Ishikawa (cell line): ENCODE measurements around the gene GTF2B.

ENCODE experiments used
- CEBPB ChIP-seq: IDR thresholded peaks from 2 replicates; pipeline ENCODE4 v1.6.1; 2012
- CREB1 ChIP-seq: IDR thresholded peaks from 2 replicates; pipeline ENCODE4 v1.6.1; 2012; ENCODE audit warnings: low read depth
- EGR1 ChIP-seq: IDR thresholded peaks from 2 replicates; pipeline ENCODE4 v1.6.1; 2012
- EP300 ChIP-seq: IDR thresholded peaks from 2 replicates; pipeline ENCODE4 v1.6.1; 2012; ENCODE audit warnings: borderline replicate concordance
- FOXM1 ChIP-seq: IDR thresholded peaks from 2 replicates; pipeline ENCODE4 v1.6.1; 2012; ENCODE audit warnings: low read depth, borderline replicate concordance
- NFIC ChIP-seq: IDR thresholded peaks from 2 replicates; pipeline ENCODE4 v1.6.1; 2012
- RAD21 ChIP-seq: IDR thresholded peaks from 2 replicates; pipeline ENCODE4 v1.6.1; 2012; ENCODE audit warnings: low read depth
- TAF1 ChIP-seq: IDR thresholded peaks from 2 replicates; pipeline ENCODE4 v1.6.1; 2012; ENCODE audit warnings: low read depth, mild to moderate bottlenecking
- TCF12 ChIP-seq: IDR thresholded peaks from 2 replicates; pipeline ENCODE4 v1.6.1; 2012; ENCODE audit warnings: low read depth
- TEAD4 ChIP-seq: IDR thresholded peaks from 2 replicates; pipeline ENCODE4 v1.6.1; 2012
- USF1 ChIP-seq: IDR thresholded peaks from 2 replicates; pipeline ENCODE4 v1.6.1; 2012
- YY1 ChIP-seq: IDR thresholded peaks from 2 replicates; pipeline ENCODE4 v1.6.1; 2012; ENCODE audit warnings: low read depth
- ZBTB7A ChIP-seq: IDR thresholded peaks from 2 replicates; pipeline ENCODE4 v1.6.1; 2012; ENCODE audit warnings: low read depth
- TF ChIP-seq, protein P1 (sequence below): IDR thresholded peaks from 2 replicates; pipeline ENCODE4 v1.6.1; 2012; ENCODE audit warnings: low read depth, mild to moderate bottlenecking
- TF ChIP-seq, protein P2 (sequence below): IDR thresholded peaks from 2 replicates; pipeline ENCODE4 v1.6.1; 2012

The GTF2B gene

DNA sequence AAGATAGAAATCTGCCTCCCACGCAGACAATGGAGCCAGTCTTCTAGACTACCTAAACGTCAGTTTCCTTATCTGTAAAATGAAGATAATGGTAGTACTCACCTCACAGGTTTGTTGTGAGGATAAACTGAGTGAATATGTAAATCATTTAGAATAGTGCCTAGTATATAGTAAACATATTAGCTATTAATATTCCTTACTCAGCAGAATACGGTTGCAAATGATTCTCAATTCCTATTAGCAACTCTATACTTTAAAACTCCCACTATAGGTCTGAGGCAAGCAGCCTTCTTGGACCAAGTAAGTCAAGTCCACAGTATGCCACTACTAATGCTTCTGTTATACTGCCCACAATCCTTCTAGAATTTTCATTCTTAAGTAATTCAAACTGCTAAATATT, 5.4 kb downstream of the GTF2B start:
- TF ChIP-seq, protein P1, sequence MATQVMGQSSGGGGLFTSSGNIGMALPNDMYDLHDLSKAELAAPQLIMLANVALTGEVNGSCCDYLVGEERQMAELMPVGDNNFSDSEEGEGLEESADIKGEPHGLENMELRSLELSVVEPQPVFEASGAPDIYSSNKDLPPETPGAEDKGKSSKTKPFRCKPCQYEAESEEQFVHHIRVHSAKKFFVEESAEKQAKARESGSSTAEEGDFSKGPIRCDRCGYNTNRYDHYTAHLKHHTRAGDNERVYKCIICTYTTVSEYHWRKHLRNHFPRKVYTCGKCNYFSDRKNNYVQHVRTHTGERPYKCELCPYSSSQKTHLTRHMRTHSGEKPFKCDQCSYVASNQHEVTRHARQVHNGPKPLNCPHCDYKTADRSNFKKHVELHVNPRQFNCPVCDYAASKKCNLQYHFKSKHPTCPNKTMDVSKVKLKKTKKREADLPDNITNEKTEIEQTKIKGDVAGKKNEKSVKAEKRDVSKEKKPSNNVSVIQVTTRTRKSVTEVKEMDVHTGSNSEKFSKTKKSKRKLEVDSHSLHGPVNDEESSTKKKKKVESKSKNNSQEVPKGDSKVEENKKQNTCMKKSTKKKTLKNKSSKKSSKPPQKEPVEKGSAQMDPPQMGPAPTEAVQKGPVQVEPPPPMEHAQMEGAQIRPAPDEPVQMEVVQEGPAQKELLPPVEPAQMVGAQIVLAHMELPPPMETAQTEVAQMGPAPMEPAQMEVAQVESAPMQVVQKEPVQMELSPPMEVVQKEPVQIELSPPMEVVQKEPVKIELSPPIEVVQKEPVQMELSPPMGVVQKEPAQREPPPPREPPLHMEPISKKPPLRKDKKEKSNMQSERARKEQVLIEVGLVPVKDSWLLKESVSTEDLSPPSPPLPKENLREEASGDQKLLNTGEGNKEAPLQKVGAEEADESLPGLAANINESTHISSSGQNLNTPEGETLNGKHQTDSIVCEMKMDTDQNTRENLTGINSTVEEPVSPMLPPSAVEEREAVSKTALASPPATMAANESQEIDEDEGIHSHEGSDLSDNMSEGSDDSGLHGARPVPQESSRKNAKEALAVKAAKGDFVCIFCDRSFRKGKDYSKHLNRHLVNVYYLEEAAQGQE = no peak
- no peak for TF ChIP-seq CEBPB
- TF ChIP-seq, protein P2, sequence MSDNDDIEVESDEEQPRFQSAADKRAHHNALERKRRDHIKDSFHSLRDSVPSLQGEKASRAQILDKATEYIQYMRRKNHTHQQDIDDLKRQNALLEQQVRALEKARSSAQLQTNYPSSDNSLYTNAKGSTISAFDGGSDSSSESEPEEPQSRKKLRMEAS = no peak
- no peak for TF ChIP-seq EGR1
- no peak for TF ChIP-seq USF1
- TF ChIP-seq TCF12 = no peak
- no peak for TF ChIP-seq RAD21
- TF ChIP-seq TEAD4 = no peak
- no peak for TF ChIP-seq EP300
- TF ChIP-seq YY1 = no peak
- TF ChIP-seq FOXM1 = no peak
- TF ChIP-seq NFIC = no peak
- TF ChIP-seq ZBTB7A = no peak
- no peak for TF ChIP-seq TAF1
- TF ChIP-seq CREB1 = no peak

- no peak for TF ChIP-seq CREB1
- TF ChIP-seq, protein P2 = no peak
- TF ChIP-seq TEAD4 = no peak
- no peak for TF ChIP-seq NFIC
- TF ChIP-seq FOXM1 = no peak
- TF ChIP-seq EGR1 = no peak
- TF ChIP-seq TCF12 = no peak
- TF ChIP-seq, protein P1 = no peak
- TF ChIP-seq TAF1 = no peak
Observed at GRCh38 chr1:88883156-88883555, 8.2 kb downstream of the GTF2B start.

DNA sequence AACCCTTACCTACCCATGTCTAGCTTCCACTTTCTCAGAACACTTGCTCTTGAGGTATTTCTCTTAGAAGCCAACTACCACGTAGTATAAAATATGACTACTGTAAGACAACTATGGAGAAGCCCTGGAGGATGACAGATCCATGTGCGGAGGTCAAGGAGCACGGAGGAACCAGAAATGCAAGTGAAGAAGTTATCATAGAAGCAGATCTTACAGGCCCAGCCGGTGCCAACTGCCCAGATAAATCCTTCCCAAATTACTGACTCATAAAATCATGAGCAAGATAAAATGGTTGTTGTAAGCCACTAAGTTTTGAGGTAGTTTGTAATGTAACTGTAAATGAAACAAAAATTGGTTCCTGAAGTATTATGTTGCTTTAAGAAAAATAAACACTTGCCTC, 12.6 kb downstream of the GTF2B start:
- TF ChIP-seq, protein P1 = no peak
- TF ChIP-seq CEBPB (no peak), NFIC (no peak), TAF1 (no peak), ZBTB7A (no peak), TCF12 (no peak), EGR1 (no peak), USF1 (no peak), YY1 (no peak), CREB1 (no peak), TEAD4 (no peak), FOXM1 (no peak), EP300 (no peak), RAD21 (no peak)
- TF ChIP-seq, protein P2 = no peak

- TF ChIP-seq YY1 = no peak
- no peak for TF ChIP-seq CREB1
- TF ChIP-seq, protein P1 = no peak
- TF ChIP-seq FOXM1 = no peak
- TF ChIP-seq EP300 = no peak
Observed at GRCh38 chr1:88877911-88878310, 13.5 kb downstream of the GTF2B start.
